Tibial nerve (tissue), 4 donors: ENCODE measurements around the gene APLP2.

Source experiments
- CTCF ChIP-seq, 5 experiments: fragments of 200-600 bp in 3 of 5; fragments of 450-650 bp in 2 of 5; sonication (generic) in 3 of 5; IDR thresholded peaks; one replicate each; pipeline ENCODE4 v1.5.1; 2016 to 2019; ENCODE audit warnings: antibody characterized with exemption in 5 of 5, mild to moderate bottlenecking in 3 of 5, moderate library complexity in 2 of 5
- EP300 ChIP-seq, 2 donors: sonication (generic); formaldehyde crosslinking; IDR thresholded peaks; one replicate each; pipeline ENCODE4 v1.6.1; 2017; ENCODE audit warnings: antibody characterized with exemption in 2 of 2, mild to moderate bottlenecking in 1 of 2
- POLR2A ChIP-seq, 2 donors: fragments of 450-650 bp; IDR thresholded peaks; one replicate each; pipeline ENCODE4 v1.6.1; 2017; ENCODE audit warnings: antibody characterized with exemption in 2 of 2, mild to moderate bottlenecking in 2 of 2, moderate library complexity in 2 of 2

DNA sequence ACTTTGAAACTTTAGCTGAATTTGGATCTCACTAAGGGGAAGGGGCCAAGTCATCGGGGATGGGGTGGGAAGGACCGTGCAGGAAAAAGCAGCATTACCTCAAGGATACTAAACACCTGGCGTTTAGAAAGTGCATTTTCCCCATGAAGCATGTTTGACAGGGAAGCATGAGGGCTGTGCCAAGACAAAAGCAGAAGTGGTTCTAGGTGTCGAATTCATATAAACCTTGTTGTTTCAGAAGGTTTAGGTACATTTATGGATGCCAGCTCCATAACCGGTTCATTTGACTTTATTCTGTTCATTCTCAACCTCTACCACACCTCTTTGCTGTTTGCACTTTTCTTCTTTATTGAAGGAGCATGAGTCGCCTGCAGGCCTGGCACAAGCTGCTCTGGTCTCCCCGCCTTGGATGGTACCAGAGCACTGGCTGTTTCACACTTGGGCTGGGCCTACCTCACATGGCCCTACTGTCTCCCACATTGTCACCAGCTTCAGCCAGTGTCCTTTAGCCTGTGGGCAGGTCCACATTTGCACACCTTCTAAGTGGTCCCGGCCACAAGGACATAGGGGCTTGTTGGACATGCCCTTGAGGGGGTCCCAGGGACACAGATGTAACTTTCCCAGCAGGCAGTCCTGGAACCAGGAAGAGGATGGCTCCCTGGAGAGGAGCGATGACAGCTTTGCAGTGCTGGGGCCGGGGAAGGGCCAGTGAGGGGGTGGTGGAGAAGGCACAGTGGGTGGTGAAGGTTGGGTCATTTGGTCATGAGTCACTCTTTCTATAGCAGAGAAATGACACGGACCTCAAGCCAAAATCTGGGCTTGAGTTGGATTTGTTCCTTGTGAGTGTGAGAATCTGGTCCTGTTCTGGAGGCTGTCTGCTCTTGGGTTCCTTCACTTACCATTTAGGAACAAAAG lies 86.7 kb downstream of the APLP2 start:
- TF ChIP-seq POLR2A (IDR thresholded peaks at IDR 0.05) (no peak), CTCF (IDR thresholded peaks at IDR 0.05) (no peak), EP300 (IDR thresholded peaks at IDR 0.05) (no peak)
